CD4-positive, alpha-beta T cell treated with Interferon gamma for 1 hour (primary cell): ENCODE data around the gene MTOR.
"Not testable (repeated sequence)": the region's sequence is repeated elsewhere in the genome, so short reads cannot be mapped to it uniquely, and the experiment has no call there.

Experiments used
- DNase-seq: peaks from one replicate; pipeline ENCODE4 v3.0.0-alpha.2; 2020

The MTOR gene

GRCh38 chr1:11262171-11263049 is at the start of gene MTOR:
Gene MTOR, minus strand, starts transcription at chr1:11262551. Its CDS starts 3,142 bp downstream, at chr1:11259409.
- DNase-seq: peak; percentile 99

- no peak for DNase-seq
Observed at GRCh38 chr1:11309385-11309784, 47.0 kb upstream of the MTOR start.

- DNase-seq: no peak
Observed at GRCh38 chr1:11308699-11309224, 46.4 kb upstream of the MTOR start.

- DNase-seq: no peak
Observed at GRCh38 chr1:11307852-11308251, 45.5 kb upstream of the MTOR start.

- DNase-seq: not testable (repeated sequence)
Observed at GRCh38 chr1:11305516-11305915, 43.2 kb upstream of the MTOR start.

GRCh38 chr1:11302366-11302765 is 40.0 kb upstream of the MTOR start:
- DNase-seq: no peak

GRCh38 chr1:11301601-11302000 is 39.2 kb upstream of the MTOR start:
- DNase-seq: no peak

GRCh38 chr1:11299225-11299574 is 36.8 kb upstream of the MTOR start:
- no peak for DNase-seq

GRCh38 chr1:11298390-11299224 is 36.3 kb upstream of the MTOR start:
- no peak for DNase-seq

- not testable (repeated sequence) for DNase-seq
Observed at GRCh38 chr1:11297774-11298173, 35.4 kb upstream of the MTOR start.

- no peak for DNase-seq
Observed at GRCh38 chr1:11295905-11296304, 33.6 kb upstream of the MTOR start.

GRCh38 chr1:11294951-11295350 is 32.6 kb upstream of the MTOR start:
- no peak for DNase-seq

- no peak for DNase-seq
Observed at GRCh38 chr1:11293856-11294255, 31.5 kb upstream of the MTOR start.

GRCh38 chr1:11291049-11291448 is 28.7 kb upstream of the MTOR start:
- no peak for DNase-seq

- no peak for DNase-seq
Observed at GRCh38 chr1:11289064-11289463, 26.7 kb upstream of the MTOR start.

- DNase-seq: no peak
Observed at GRCh38 chr1:11286735-11287410, 24.5 kb upstream of the MTOR start.

GRCh38 chr1:11285883-11286734 is 23.8 kb upstream of the MTOR start:
- no peak for DNase-seq

GRCh38 chr1:11284784-11285183 is 22.4 kb upstream of the MTOR start:
- no peak for DNase-seq

- DNase-seq: no peak
Observed at GRCh38 chr1:11283151-11283550, 20.8 kb upstream of the MTOR start.

GRCh38 chr1:11281518-11282331 is 19.4 kb upstream of the MTOR start:
- no peak for DNase-seq

GRCh38 chr1:11280719-11281376 is 18.5 kb upstream of the MTOR start:
- DNase-seq: peak; percentile 4
